ENCODE results near the gene PSMF1. TPM values are rescaled to one million over a fixed set of nuclear protein-coding genes. Genes with fewer than 3 reads are reported as not detected.

PSMF1 gene
- total and polyA plus RNA-seq, 9 of the 15 experiments (the other 6 are each of a cell fraction or from before 2014, with no cell fraction given): 8.5 to 192 (median 33.2) TPM

- TF ChIP-seq ZNF75A (CRISPR knock-in tag; IDR thresholded peaks at IDR 0.05) (no peak), DNMT1 (IDR thresholded peaks at IDR 0.05) (no peak), ASH1L (IDR thresholded peaks at IDR 0.05; ENCODE audit: borderline replicate concordance, low read depth, partially characterized antibody) (no peak), NFIX (CRISPR knock-in tag; IDR thresholded peaks at IDR 0.05; ENCODE audit: low read depth) (no peak), ID3 (CRISPR knock-in tag; IDR thresholded peaks at IDR 0.05) (no peak), ID3 (tag; IDR thresholded peaks at IDR 0.05) (peak; percentile 88), SREBF2 (CRISPR knock-in tag; IDR thresholded peaks at IDR 0.05) (no peak), SNAPC5 (CRISPR knock-in tag; IDR thresholded peaks at IDR 0.05) (no peak), ZBTB17 (CRISPR knock-in tag; IDR thresholded peaks at IDR 0.05) (0 out of 2 replicates have a peak, but pooled peaks have one; percentile 55), FOXJ2 (tag; IDR thresholded peaks at IDR 0.05) (peak; percentile 69; the same call in 1 of the 2 replicates), SPI1 (IDR thresholded peaks at IDR 0.05; ENCODE audit: borderline replicate concordance, low read depth, low read length) (no peak), ZNF551 (CRISPR knock-in tag; IDR thresholded peaks at IDR 0.05) (no peak), HOXB6 (CRISPR knock-in tag; IDR thresholded peaks at IDR 0.05; ENCODE audit: borderline replicate concordance) (no peak), DMBX1 (CRISPR knock-in tag; IDR thresholded peaks at IDR 0.05; ENCODE audit: borderline replicate concordance) (0 out of 2 replicates have a peak, but pooled peaks have one; percentile 39), POU5F1 (IDR thresholded peaks at IDR 0.05; ENCODE audit: borderline replicate concordance, low read depth, low read length, partially characterized antibody) (peak; percentile 12), ZNF263 (CRISPR knock-in tag; IDR thresholded peaks at IDR 0.05; ENCODE audit: borderline replicate concordance) (no peak), XRCC3 (IDR thresholded peaks at IDR 0.05) (no peak), RUNX1 (IDR thresholded peaks at IDR 0.05; ENCODE audit: low read depth) (0 out of 2 replicates have a peak, but pooled peaks have one; percentile 67), NFE2L1 (tag; IDR thresholded peaks at IDR 0.05; ENCODE audit: borderline replicate concordance, low read depth) (no peak), TGIF2 (CRISPR knock-in tag; IDR thresholded peaks at IDR 0.05) (0 out of 2 replicates have a peak, but pooled peaks have one; percentile 47), RBFOX2 (IDR thresholded peaks at IDR 0.05; ENCODE audit: low read depth, low read length) (peak; percentile 90), ZNF3 (CRISPR knock-in tag; IDR thresholded peaks at IDR 0.05) (no peak), ZBTB26 (CRISPR knock-in tag; IDR thresholded peaks at IDR 0.05) (no peak), CSDE1 (IDR thresholded peaks at IDR 0.05) (no peak), RBM22 (IDR thresholded peaks at IDR 0.05; ENCODE audit: low read depth, low read length, poor library complexity, severe bottlenecking) (peak; percentile 89), PATZ1 (CRISPR knock-in tag; IDR thresholded peaks at IDR 0.05; ENCODE audit: borderline replicate concordance) (no peak)
Observed at GRCh38 chr20:1118336-1119127, at the start of gene PSMF1 (continued).
